ENCODE measurements around the gene SH3BP2.

Gene SH3BP2

DNA sequence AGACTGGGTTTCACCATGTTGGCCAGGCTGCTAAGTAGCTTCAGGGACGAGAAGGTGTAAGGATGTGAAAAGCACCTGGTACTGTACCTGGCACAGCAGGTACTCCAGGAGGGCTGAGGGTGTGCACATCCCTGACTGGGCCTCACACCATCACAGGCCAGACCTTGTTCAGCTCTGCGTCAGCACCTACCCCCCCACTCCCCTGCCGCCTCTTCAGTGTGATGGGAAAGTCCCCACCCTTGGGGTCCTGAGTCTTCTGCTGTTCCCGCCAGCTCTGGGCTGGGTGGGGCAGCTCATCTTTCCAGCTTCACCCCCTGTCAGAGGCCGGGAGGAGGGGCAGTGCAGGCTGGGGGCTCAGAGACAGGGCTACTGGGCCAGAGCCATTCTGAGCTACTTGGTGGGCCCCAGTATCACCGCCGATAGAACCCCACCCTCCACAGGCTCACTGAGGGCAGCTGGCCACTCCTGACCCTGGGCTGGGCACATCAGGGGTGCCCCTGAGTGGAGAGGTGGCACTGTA, 6.7 kb upstream of the SH3BP2 start:
- H3K27me3 ChIP-seq (ENCODE audit: insufficient read depth, low read depth, severe bottlenecking): no peaks in the 10 kb centered on the region
- H3K36me3 ChIP-seq: no peaks in the 10 kb centered on the region
- TF ChIP-seq, protein P1, sequence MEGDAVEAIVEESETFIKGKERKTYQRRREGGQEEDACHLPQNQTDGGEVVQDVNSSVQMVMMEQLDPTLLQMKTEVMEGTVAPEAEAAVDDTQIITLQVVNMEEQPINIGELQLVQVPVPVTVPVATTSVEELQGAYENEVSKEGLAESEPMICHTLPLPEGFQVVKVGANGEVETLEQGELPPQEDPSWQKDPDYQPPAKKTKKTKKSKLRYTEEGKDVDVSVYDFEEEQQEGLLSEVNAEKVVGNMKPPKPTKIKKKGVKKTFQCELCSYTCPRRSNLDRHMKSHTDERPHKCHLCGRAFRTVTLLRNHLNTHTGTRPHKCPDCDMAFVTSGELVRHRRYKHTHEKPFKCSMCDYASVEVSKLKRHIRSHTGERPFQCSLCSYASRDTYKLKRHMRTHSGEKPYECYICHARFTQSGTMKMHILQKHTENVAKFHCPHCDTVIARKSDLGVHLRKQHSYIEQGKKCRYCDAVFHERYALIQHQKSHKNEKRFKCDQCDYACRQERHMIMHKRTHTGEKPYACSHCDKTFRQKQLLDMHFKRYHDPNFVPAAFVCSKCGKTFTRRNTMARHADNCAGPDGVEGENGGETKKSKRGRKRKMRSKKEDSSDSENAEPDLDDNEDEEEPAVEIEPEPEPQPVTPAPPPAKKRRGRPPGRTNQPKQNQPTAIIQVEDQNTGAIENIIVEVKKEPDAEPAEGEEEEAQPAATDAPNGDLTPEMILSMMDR (IDR thresholded peaks at IDR 0.05; ENCODE audit: low read depth, low read length): no peak
- H3K9me3 ChIP-seq (ENCODE audit: severe bottlenecking): peaks cover 18% of the 10 kb centered on the region
- H3K27ac ChIP-seq: no peak overlapping the region
- H3K4me3 ChIP-seq (ENCODE audit: low read depth, low read length): no peak overlapping the region
- no peak for DNase-seq

DNA sequence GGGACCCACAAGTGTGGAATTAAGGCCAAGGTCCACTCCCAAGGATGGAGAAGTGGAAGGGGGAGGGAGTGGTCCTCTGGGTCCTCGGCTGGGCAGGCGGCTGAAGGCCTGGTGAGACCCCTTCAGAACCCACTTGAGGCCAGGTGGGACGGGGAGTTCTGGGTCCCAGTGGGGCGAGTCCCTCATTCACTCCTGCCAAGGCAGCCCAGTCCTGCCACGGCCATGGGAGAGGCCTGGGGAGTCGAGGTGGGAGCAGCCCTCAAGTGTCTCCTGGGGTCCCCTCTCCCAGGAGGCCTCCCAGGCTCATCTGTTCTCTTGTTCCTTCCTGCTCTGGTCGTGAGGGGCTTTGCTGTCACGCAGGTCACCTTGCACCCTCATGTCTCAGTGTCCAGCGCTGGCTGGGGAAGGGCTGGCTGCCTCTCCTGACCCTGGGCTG, 6.1 kb upstream of the SH3BP2 start:
- H3K27ac ChIP-seq: no peak overlapping the region
- no peaks in the 10 kb centered on the region for H3K27me3 ChIP-seq (ENCODE audit: insufficient read depth, low read depth, severe bottlenecking)
- H3K9me3 ChIP-seq (ENCODE audit: severe bottlenecking): peaks cover 16% of the 10 kb centered on the region
- TF ChIP-seq, protein P1 (IDR thresholded peaks at IDR 0.05; ENCODE audit: low read depth, low read length): no peak
- H3K4me3 ChIP-seq (ENCODE audit: low read depth, low read length): no peak overlapping the region
- no peaks in the 10 kb centered on the region for H3K36me3 ChIP-seq
- no peak for DNase-seq

DNA sequence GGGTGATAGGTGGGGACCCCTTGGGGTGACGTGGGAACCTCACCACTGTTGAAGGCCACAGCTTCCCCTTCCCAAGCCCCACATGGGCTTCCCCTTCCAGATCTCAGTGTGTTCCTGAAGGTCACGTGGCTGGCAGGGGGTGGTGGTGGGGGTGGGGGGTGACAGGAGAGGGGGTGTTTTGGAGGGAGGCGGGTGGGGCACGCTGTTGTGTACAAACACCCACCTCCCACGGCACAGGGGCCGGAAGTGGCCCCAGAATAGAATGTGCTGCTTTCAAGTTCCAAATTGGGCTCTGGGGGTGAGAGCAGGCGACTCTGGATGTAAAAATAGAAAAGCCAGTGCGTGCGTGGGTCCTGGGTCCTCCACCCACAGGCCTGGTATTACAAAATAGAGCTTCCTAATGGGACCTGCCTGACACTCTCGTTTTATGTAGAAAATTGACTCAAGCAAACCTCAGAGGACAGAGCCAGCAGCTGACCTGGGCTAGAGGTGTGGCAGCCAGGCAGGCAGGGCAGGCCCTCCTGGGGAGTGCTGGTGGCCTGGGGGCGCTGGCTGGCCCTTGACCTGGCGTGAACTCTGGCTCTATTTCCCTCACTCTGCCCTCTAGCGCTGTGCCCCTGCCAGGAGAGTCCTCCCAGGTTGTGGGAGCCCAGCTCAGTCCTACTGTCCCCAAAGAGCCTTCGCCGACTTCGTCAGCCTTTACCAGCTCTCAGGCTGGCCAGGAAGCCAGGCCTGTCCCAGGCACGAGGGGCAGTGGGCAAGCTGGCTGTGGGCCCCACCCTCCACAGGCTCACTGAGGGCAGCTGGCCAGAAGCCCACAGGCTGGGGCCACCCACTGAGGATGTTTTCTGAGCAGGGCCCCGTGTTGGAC, 5.4 kb upstream of the SH3BP2 start:
- DNase-seq: no peak
- Histone ChIP-seq H3K27ac (no peak overlapping the region), H3K36me3 (no peaks in the 10 kb centered on the region), H3K4me3 (ENCODE audit: low read depth, low read length) (no peak overlapping the region), H3K9me3 (ENCODE audit: severe bottlenecking) (peaks cover 14% of the 10 kb centered on the region), H3K27me3 (ENCODE audit: insufficient read depth, low read depth, severe bottlenecking) (no peaks in the 10 kb centered on the region)
- TF ChIP-seq, protein P1 (IDR thresholded peaks at IDR 0.05; ENCODE audit: low read depth, low read length): no peak

DNA sequence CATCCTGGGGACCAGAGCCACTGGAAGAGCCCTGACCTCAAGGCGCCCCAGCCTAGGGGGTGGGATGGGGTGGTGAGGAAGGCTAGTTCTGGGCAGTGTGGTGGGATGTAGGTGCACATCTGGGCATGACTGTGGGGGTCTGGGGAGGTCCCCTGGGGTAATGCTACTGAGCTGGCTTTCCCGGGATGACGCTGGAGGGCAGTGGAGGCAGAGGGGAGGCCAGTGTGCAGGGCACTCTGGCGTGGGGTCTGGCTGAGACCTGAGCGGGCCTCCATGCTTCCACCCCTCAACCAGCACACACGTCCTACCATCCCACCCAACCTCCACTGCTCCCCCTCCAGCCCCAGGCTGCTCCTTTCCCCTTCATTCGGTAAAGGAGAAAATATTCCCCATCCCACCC, 4.8 kb upstream of the SH3BP2 start:
- TF ChIP-seq, protein P1 (IDR thresholded peaks at IDR 0.05; ENCODE audit: low read depth, low read length): no peak
- no peak overlapping the region for H3K4me3 ChIP-seq (ENCODE audit: low read depth, low read length)
- H3K36me3 ChIP-seq: no peaks in the 10 kb centered on the region
- H3K27me3 ChIP-seq (ENCODE audit: insufficient read depth, low read depth, severe bottlenecking): no peaks in the 10 kb centered on the region
- DNase-seq: no peak
- no peak overlapping the region for H3K27ac ChIP-seq
- peaks cover 10% of the 10 kb centered on the region for H3K9me3 ChIP-seq (ENCODE audit: severe bottlenecking)

DNA sequence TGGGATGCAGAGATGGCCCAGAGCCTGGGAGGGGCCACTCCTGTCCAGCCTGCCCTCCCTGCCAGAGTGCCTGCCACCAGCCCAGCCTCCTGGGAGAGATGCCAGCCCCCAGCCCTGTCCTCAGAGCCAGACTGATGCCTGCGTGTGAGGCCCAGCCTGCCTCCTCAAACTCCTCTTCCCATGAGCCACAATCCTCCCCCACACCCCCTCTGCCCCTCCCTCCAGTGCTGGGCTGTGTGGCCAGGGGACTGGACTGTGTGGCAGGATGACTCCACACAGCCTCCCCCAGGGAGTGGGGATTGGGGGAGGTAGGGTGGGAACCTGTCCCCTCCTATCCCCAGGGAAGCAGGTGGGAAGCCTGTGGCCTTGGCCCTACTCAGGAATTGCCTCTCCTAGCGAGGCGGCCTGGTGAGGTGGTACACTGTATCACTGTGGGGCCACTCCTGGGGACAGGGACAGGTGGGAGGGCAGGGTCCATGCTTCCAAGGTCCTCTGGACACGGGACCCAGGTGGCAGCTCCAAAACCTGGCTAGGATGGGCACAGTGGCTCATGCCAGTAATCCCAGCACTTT, 4.3 kb upstream of the SH3BP2 start:
- no peaks in the 10 kb centered on the region for H3K27me3 ChIP-seq (ENCODE audit: insufficient read depth, low read depth, severe bottlenecking)
- TF ChIP-seq, protein P1 (IDR thresholded peaks at IDR 0.05; ENCODE audit: low read depth, low read length): no peak
- H3K4me3 ChIP-seq (ENCODE audit: low read depth, low read length): no peak overlapping the region
- H3K36me3 ChIP-seq: no peaks in the 10 kb centered on the region
- DNase-seq: no peak
- no peak overlapping the region for H3K27ac ChIP-seq
- H3K9me3 ChIP-seq (ENCODE audit: severe bottlenecking): peaks cover 8% of the 10 kb centered on the region

Measured in WERI-Rb-1 (cell line).